ENCODE results near the gene IKZF2.

- TF ChIP-seq CTCF (conservative IDR thresholded peaks at IDR 0.05; ENCODE audit: low read depth in 2 of 2) (no peak), CREB1 (CRISPR knock-in tag; IDR thresholded peaks at IDR 0.05; ENCODE audit: low read depth) (no peak), STAT1 (IDR thresholded peaks at IDR 0.05; ENCODE audit: unreplicated experiment) (no peak), EZH2 (IDR thresholded peaks at IDR 0.05; ENCODE audit: low read depth, unreplicated experiment) (no peak), POLR2AphosphoS5 (IDR thresholded peaks at IDR 0.05; ENCODE audit: low read depth) (no peak), JUNB (IDR thresholded peaks at IDR 0.05; ENCODE audit: unreplicated experiment) (no peak), ZNF114 (CRISPR knock-in tag; IDR thresholded peaks at IDR 0.05) (no peak), EZH2phosphoT487 (IDR thresholded peaks at IDR 0.05; ENCODE audit: unreplicated experiment) (no peak), ETS1 (IDR thresholded peaks at IDR 0.05) (no peak), REST (IDR thresholded peaks at IDR 0.05; ENCODE audit: unreplicated experiment) (no peak), ZNF331 (CRISPR knock-in tag; IDR thresholded peaks at IDR 0.05; ENCODE audit: low read depth) (no peak), ZNF462 (CRISPR knock-in tag; IDR thresholded peaks at IDR 0.05) (no peak)
Measured at GRCh38 chr2:213125646-213126347, 25.6 kb downstream of the IKZF2 start.
